Measurements from ENCODE around the gene HECTD4. TPM values are rescaled to one million over a fixed set of nuclear protein-coding genes. Genes with fewer than 3 reads are reported as not detected.

HECTD4 gene
- total RNA-seq, 1 donor: 29.0 TPM

DNA sequence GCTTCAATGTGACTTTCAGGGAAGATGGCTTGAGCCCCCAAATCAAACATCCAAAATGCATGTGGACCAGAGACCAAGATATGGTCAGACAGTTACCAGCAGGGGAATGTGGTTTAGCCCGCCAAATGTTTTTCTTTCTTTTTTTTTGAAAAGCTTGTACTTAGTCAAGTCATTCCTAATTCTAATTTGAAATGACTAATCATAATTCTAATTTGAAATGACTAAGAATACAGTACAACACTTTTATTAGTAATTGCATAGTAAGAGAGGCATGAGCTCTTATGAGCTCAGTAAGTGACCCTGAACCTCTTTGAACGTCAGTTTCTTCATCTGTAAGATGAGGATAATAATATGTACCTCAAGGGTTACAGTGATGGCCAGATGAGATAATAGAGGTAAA, 72.4 kb downstream of the HECTD4 start:
- no peak for DNase-seq (ENCODE audit: insufficient read length, low spot score, missing footprints)
- TF ChIP-seq CTCF (IDR thresholded peaks at IDR 0.05; ENCODE audit: extremely low read depth, low read depth, low read length): no peak
- no peaks in the 10 kb centered on the region for H3K9me3 ChIP-seq (ENCODE audit: low read depth, low read length)
- peaks cover 7% of the 10 kb centered on the region for H3K4me1 ChIP-seq (ENCODE audit: insufficient read depth, low read length)
- no peaks in the 10 kb centered on the region for H4K20me1 ChIP-seq (ENCODE audit: insufficient read depth, low read length)
- peaks cover 3% of the 10 kb centered on the region for H3K79me2 ChIP-seq (ENCODE audit: insufficient read depth, low read length)
- no peak overlapping the region for H2AFZ ChIP-seq (ENCODE audit: low read length)
- H3K4me3 ChIP-seq (ENCODE audit: insufficient read depth, low read length): no peak overlapping the region
- peaks cover 11% of the 10 kb centered on the region for H3K36me3 ChIP-seq (ENCODE audit: insufficient read depth, low read length)
- H3K4me2 ChIP-seq (ENCODE audit: insufficient read depth, low read length): no peak overlapping the region
- H3K27me3 ChIP-seq (ENCODE audit: insufficient read depth, low read length): no peaks in the 10 kb centered on the region
- H3K27ac ChIP-seq (ENCODE audit: low read depth, low read length): peak overlapping the region; percentile 14

- DNase-seq (ENCODE audit: insufficient read length, low spot score, missing footprints): no peak
- H3K79me2 ChIP-seq (ENCODE audit: insufficient read depth, low read length): peaks cover 3% of the 10 kb centered on the region
- H4K20me1 ChIP-seq (ENCODE audit: insufficient read depth, low read length): no peaks in the 10 kb centered on the region
Measured at GRCh38 chr12:112308652-112309051, 73.6 kb downstream of the HECTD4 start.

DNA sequence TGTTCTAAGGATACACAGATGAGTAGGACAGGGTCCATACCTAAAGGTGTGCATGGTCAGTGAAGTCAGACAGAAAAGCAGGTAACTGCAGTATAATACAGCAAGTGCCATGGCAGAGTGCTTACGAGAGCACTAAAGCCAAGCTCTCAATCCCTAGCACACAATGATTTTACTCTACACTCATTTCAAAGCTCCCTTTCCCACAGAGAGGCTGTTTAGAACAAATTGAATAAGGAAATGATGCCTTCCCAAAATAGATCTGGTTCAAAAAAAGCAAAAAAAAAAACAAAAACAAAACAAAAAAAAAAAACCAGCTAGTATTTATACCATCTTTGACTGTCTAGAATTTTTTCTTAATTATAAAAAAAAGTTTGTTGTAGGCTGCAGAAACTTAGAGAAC, 74.1 kb downstream of the HECTD4 start:
- no peaks in the 10 kb centered on the region for H3K27me3 ChIP-seq (ENCODE audit: insufficient read depth, low read length)
- H3K4me1 ChIP-seq (ENCODE audit: insufficient read depth, low read length): peaks cover 13% of the 10 kb centered on the region
- no peaks in the 10 kb centered on the region for H4K20me1 ChIP-seq (ENCODE audit: insufficient read depth, low read length)
- peaks cover 3% of the 10 kb centered on the region for H3K79me2 ChIP-seq (ENCODE audit: insufficient read depth, low read length)
- H3K4me2 ChIP-seq (ENCODE audit: insufficient read depth, low read length): no peak overlapping the region
- no peak overlapping the region for H3K4me3 ChIP-seq (ENCODE audit: insufficient read depth, low read length)
- H3K9me3 ChIP-seq (ENCODE audit: low read depth, low read length): no peaks in the 10 kb centered on the region
- TF ChIP-seq CTCF (IDR thresholded peaks at IDR 0.05; ENCODE audit: extremely low read depth, low read depth, low read length): no peak
- peaks cover 8% of the 10 kb centered on the region for H3K36me3 ChIP-seq (ENCODE audit: insufficient read depth, low read length)
- H2AFZ ChIP-seq (ENCODE audit: low read length): no peak overlapping the region
- DNase-seq (ENCODE audit: insufficient read length, low spot score, missing footprints): no peak
- no peak overlapping the region for H3K27ac ChIP-seq (ENCODE audit: low read depth, low read length)

More at GRCh38 chr12:112308652-112309051, 73.6 kb downstream of the HECTD4 start:
- Histone ChIP-seq H3K4me3 (ENCODE audit: insufficient read depth, low read length) (no peak overlapping the region), H3K27ac (ENCODE audit: low read depth, low read length) (peak overlapping the region; percentile 39), H3K27me3 (ENCODE audit: insufficient read depth, low read length) (no peaks in the 10 kb centered on the region), H3K9me3 (ENCODE audit: low read depth, low read length) (no peaks in the 10 kb centered on the region), H3K4me2 (ENCODE audit: insufficient read depth, low read length) (no peak overlapping the region), H2AFZ (ENCODE audit: low read length) (no peak overlapping the region), H3K4me1 (ENCODE audit: insufficient read depth, low read length) (peaks cover 8% of the 10 kb centered on the region), H3K36me3 (ENCODE audit: insufficient read depth, low read length) (peaks cover 9% of the 10 kb centered on the region)
- TF ChIP-seq CTCF (IDR thresholded peaks at IDR 0.05; ENCODE audit: extremely low read depth, low read depth, low read length): no peak

DNA sequence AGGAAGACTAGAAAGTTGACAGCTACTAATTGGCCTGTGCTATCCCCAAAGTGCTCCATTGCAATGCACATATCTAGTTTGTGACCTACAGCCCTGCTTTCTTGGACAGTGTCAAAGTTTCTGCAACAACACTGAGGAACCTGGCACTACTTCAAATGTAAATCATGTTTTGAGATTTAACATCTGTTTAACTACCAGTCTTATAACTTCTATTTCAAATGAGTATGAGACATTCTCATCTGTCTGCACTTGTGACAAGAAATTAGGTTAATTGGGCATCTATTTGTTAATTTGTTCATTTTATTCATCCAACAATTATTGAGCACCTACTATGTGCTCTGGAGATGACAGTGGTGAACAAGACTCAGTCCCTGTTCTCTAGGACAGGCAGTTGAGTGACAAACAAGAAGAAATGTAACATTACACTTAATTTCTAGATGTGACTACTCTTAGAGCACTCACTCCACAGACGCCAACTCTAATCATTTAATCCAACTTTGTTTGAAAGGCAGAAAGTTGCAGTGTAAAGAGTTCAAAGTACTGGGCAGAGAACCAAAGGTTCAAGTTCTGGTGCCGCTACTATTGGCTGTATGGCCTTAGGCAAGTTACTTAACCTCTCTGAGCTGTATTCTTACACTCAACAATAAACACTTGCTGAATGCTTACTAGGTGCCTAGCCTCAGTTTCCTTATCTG, 74.8 kb downstream of the HECTD4 start:
- peaks cover 3% of the 10 kb centered on the region for H3K79me2 ChIP-seq (ENCODE audit: insufficient read depth, low read length)
- H2AFZ ChIP-seq (ENCODE audit: low read length): no peak overlapping the region
- no peak for TF ChIP-seq CTCF (IDR thresholded peaks at IDR 0.05; ENCODE audit: extremely low read depth, low read depth, low read length)
- H3K27ac ChIP-seq (ENCODE audit: low read depth, low read length): no peak overlapping the region
- peaks cover 20% of the 10 kb centered on the region for H3K4me1 ChIP-seq (ENCODE audit: insufficient read depth, low read length)
- no peak overlapping the region for H3K4me2 ChIP-seq (ENCODE audit: insufficient read depth, low read length)
- DNase-seq (ENCODE audit: insufficient read length, low spot score, missing footprints): no peak
- no peaks in the 10 kb centered on the region for H3K9me3 ChIP-seq (ENCODE audit: low read depth, low read length)
- no peaks in the 10 kb centered on the region for H4K20me1 ChIP-seq (ENCODE audit: insufficient read depth, low read length)
- no peak overlapping the region for H3K4me3 ChIP-seq (ENCODE audit: insufficient read depth, low read length)
- no peaks in the 10 kb centered on the region for H3K27me3 ChIP-seq (ENCODE audit: insufficient read depth, low read length)
- peaks cover 8% of the 10 kb centered on the region for H3K36me3 ChIP-seq (ENCODE audit: insufficient read depth, low read length)
